ENCODE data around the gene PLK3. TPM values are rescaled to one million over a fixed set of nuclear protein-coding genes. Genes with fewer than 3 reads are reported as not detected.

Gene PLK3
- total and polyA plus RNA-seq, 10 of the 15 experiments (the other 5 are each of a cell fraction or from before 2014, with no cell fraction given) = 1.5 to 23.2 (median 12.1) TPM

- H3K4me3 ChIP-seq = peak overlapping the region; percentile 36; the same call in 1 of the 2 replicates
- H4K20me1 ChIP-seq (ENCODE audit: control insufficient read depth, insufficient read depth) = no peaks in the 10 kb centered on the region
- SMC1A ChIA-PET (ENCODE audit: uncharacterized antibody, unreplicated experiment) = interaction anchor here (0.8 to 5.9 kb wide), 9 partner anchors 10 to 486 kb away, joined by 3 to 52 read pairs (median 6); partner anchors contain the start of genes BTBD19, DYNLT4 and PLK3
- RAD21 ChIA-PET (ENCODE audit: unreplicated experiment) = interaction anchor here (0.7 to 3.5 kb wide), 9 partner anchors 10 to 484 kb away, joined by 3 to 41 read pairs (median 4); partner anchors contain the start of genes BTBD19, PLK3 and UROD
- FAIRE-seq (no peak), DNase-seq (ENCODE audit: low read depth, low spot score) (peak; percentile 83), ATAC-seq (no peak)
- no peaks in the 10 kb centered on the region for H3K9me3 ChIP-seq (replicated peaks; ENCODE audit: control insufficient read depth, insufficient read depth, low read length)
- peak overlapping the region; percentile 96 for H3K4me2 ChIP-seq (ENCODE audit: control insufficient read depth, insufficient read depth)
- H3K36me3 ChIP-seq (ENCODE audit: control insufficient read depth in 2 of 2, insufficient read depth in 2 of 2, low read length in 1 of 2) = no peaks in the 10 kb centered on the region
- POLR2A ChIA-PET = interaction anchor here (0.7 to 5.9 kb wide), 12 partner anchors 10 to 486 kb away, joined by 3 to 56 read pairs (median 4); partner anchors contain the start of genes BEST4, BTBD19, DYNLT4 and PLK3
- H2AFZ ChIP-seq (ENCODE audit: control insufficient read depth, low read depth, low read length) = peak overlapping the region; percentile 22
- 2% methylated on average over 13 of the region's 13 CpGs for WGBS (ENCODE audit: insufficient coverage, insufficient replicate concordance, low lambda C conversion rate, missing lambda C conversion rate)
- no peaks in the 10 kb centered on the region for H3K27me3 ChIP-seq (replicated peaks in 1 of 2; ENCODE audit: control insufficient read depth in 2 of 2, insufficient read depth in 2 of 2, low read length in 1 of 2)
- intact Hi-C loops (cut with micrococcal nuclease; ENCODE audit: unreplicated experiment) = loop anchor here (1.0 to 5.0 kb wide), 3 partner anchors 42 to 98 kb away; partner anchors contain the start of gene RPS8
- H3K9ac ChIP-seq (ENCODE audit: control insufficient read depth, insufficient read depth, low read length) = peak overlapping the region; percentile 69
- CTCF ChIA-PET = interaction anchor here (0.5 to 4.7 kb wide), 13 partner anchors 8 to 107 kb away, joined by 3 to 45 read pairs (median 4); partner anchors contain the start of genes BTBD19, DYNLT4 and PLK3
- in situ Hi-C loops (cut with MboI) = no loop called here
- BruUV-seq (replicated peaks) = no TSS peak
- H3K27ac ChIP-seq (ENCODE audit: control insufficient read depth, insufficient read depth) = peak overlapping the region; percentile 100
- H3K79me2 ChIP-seq (ENCODE audit: control insufficient read depth, insufficient read depth, low read length) = no peaks in the 10 kb centered on the region
- peaks cover 7% of the 10 kb centered on the region for H3K4me1 ChIP-seq (ENCODE audit: control insufficient read depth, insufficient read depth, low read length)
- TF ChIP-seq BCLAF1 (IDR thresholded peaks at IDR 0.05) = no peak
- no peak for TF ChIP-seq MYC (IDR thresholded peaks at IDR 0.05; ENCODE audit: insufficient read depth, insufficient read length, insufficient replicate concordance, low read length, severe bottlenecking)
- TF ChIP-seq, protein P1, sequence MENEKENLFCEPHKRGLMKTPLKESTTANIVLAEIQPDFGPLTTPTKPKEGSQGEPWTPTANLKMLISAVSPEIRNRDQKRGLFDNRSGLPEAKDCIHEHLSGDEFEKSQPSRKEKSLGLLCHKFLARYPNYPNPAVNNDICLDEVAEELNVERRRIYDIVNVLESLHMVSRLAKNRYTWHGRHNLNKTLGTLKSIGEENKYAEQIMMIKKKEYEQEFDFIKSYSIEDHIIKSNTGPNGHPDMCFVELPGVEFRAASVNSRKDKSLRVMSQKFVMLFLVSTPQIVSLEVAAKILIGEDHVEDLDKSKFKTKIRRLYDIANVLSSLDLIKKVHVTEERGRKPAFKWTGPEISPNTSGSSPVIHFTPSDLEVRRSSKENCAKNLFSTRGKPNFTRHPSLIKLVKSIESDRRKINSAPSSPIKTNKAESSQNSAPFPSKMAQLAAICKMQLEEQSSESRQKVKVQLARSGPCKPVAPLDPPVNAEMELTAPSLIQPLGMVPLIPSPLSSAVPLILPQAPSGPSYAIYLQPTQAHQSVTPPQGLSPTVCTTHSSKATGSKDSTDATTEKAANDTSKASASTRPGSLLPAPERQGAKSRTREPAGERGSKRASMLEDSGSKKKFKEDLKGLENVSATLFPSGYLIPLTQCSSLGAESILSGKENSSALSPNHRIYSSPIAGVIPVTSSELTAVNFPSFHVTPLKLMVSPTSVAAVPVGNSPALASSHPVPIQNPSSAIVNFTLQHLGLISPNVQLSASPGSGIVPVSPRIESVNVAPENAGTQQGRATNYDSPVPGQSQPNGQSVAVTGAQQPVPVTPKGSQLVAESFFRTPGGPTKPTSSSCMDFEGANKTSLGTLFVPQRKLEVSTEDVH (IDR thresholded peaks at IDR 0.05; ENCODE audit: low read depth, partially characterized antibody) = no peak
- no peak for TF ChIP-seq JUNB (IDR thresholded peaks at IDR 0.05)
- TF ChIP-seq, protein P2, sequence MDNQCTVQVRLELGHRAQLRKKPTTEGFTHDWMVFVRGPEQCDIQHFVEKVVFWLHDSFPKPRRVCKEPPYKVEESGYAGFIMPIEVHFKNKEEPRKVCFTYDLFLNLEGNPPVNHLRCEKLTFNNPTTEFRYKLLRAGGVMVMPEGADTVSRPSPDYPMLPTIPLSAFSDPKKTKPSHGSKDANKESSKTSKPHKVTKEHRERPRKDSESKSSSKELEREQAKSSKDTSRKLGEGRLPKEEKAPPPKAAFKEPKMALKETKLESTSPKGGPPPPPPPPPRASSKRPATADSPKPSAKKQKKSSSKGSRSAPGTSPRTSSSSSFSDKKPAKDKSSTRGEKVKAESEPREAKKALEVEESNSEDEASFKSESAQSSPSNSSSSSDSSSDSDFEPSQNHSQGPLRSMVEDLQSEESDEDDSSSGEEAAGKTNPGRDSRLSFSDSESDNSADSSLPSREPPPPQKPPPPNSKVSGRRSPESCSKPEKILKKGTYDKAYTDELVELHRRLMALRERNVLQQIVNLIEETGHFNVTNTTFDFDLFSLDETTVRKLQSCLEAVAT (IDR thresholded peaks at IDR 0.05) = no peak
- TF ChIP-seq ZNF217 (IDR thresholded peaks at IDR 0.05) = peak; percentile 5; the same call in 1 of the 2 replicates
- TF ChIP-seq TCF3 (IDR thresholded peaks at IDR 0.05; ENCODE audit: borderline replicate concordance, insufficient read depth, low read depth, low read length) = no peak; the same call in 1 of the 2 replicates
- TF ChIP-seq, protein P3, sequence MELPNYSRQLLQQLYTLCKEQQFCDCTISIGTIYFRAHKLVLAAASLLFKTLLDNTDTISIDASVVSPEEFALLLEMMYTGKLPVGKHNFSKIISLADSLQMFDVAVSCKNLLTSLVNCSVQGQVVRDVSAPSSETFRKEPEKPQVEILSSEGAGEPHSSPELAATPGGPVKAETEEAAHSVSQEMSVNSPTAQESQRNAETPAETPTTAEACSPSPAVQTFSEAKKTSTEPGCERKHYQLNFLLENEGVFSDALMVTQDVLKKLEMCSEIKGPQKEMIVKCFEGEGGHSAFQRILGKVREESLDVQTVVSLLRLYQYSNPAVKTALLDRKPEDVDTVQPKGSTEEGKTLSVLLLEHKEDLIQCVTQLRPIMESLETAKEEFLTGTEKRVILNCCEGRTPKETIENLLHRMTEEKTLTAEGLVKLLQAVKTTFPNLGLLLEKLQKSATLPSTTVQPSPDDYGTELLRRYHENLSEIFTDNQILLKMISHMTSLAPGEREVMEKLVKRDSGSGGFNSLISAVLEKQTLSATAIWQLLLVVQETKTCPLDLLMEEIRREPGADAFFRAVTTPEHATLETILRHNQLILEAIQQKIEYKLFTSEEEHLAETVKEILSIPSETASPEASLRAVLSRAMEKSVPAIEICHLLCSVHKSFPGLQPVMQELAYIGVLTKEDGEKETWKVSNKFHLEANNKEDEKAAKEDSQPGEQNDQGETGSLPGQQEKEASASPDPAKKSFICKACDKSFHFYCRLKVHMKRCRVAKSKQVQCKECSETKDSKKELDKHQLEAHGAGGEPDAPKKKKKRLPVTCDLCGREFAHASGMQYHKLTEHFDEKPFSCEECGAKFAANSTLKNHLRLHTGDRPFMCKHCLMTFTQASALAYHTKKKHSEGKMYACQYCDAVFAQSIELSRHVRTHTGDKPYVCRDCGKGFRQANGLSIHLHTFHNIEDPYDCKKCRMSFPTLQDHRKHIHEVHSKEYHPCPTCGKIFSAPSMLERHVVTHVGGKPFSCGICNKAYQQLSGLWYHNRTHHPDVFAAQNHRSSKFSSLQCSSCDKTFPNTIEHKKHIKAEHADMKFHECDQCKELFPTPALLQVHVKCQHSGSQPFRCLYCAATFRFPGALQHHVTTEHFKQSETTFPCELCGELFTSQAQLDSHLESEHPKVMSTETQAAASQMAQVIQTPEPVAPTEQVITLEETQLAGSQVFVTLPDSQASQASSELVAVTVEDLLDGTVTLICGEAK (IDR thresholded peaks at IDR 0.05; ENCODE audit: borderline replicate concordance) = no peak
- TF ChIP-seq GABPA (IDR thresholded peaks at IDR 0.05; ENCODE audit: low read depth) = no peak; the same call in 1 of the 2 replicates
- no peak for TF ChIP-seq STAT3 (IDR thresholded peaks at IDR 0.05; ENCODE audit: low read depth, low read length)
- no peak for TF ChIP-seq KAT2A (conservative IDR thresholded peaks at IDR 0.05; ENCODE audit: control insufficient read depth, low read depth, low read length)
These were observed 19.0 kb downstream of the PLK3 start for GRCh38 chr1:44819196-44819607.

Data from GM12878 (cell line).